Coronary artery (tissue), 2 donors: ENCODE measurements around the gene BCL2L14.

Source experiments
- DNase-seq: peaks from one replicate; pipeline ENCODE4 v3.0.0-alpha.2; 2017; ENCODE audit warnings: low spot score
- H3K27ac ChIP-seq, 2 donors: fragments of 200-600 bp; sonication (generic); one replicate each; pipeline ENCODE4 v1.5.1; 2016 to 2019
- H3K4me3 ChIP-seq: fragments of 200-600 bp; sonication (generic); 2 replicates; pipeline ENCODE4 v1.5.1; 2016; ENCODE audit warnings: mild to moderate bottlenecking, moderate library complexity
- TF ChIP-seq, protein P1 (sequence below): fragments of 200-600 bp; sonication (generic); IDR thresholded peaks from one replicate; pipeline ENCODE4 v1.5.1; 2019; ENCODE audit warnings: antibody characterized with exemption

The BCL2L14 gene

DNA sequence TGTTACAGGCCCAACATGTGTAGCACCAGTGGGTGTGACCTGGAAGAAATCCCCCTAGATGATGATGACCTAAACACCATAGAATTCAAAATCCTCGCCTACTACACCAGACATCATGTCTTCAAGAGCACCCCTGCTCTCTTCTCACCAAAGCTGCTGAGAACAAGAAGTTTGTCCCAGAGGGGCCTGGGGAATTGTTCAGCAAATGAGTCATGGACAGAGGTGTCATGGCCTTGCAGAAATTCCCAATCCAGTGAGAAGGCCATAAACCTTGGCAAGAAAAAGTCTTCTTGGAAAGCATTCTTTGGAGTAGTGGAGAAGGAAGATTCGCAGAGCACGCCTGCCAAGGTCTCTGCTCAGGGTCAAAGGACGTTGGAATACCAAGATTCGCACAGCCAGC lies 8.6 kb downstream of the BCL2L14 start:
- Histone ChIP-seq H3K4me3 (no peak overlapping the region), H3K27ac (no peak overlapping the region)
- TF ChIP-seq, protein P1, sequence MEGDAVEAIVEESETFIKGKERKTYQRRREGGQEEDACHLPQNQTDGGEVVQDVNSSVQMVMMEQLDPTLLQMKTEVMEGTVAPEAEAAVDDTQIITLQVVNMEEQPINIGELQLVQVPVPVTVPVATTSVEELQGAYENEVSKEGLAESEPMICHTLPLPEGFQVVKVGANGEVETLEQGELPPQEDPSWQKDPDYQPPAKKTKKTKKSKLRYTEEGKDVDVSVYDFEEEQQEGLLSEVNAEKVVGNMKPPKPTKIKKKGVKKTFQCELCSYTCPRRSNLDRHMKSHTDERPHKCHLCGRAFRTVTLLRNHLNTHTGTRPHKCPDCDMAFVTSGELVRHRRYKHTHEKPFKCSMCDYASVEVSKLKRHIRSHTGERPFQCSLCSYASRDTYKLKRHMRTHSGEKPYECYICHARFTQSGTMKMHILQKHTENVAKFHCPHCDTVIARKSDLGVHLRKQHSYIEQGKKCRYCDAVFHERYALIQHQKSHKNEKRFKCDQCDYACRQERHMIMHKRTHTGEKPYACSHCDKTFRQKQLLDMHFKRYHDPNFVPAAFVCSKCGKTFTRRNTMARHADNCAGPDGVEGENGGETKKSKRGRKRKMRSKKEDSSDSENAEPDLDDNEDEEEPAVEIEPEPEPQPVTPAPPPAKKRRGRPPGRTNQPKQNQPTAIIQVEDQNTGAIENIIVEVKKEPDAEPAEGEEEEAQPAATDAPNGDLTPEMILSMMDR, result no peak
- no peak for DNase-seq

DNA sequence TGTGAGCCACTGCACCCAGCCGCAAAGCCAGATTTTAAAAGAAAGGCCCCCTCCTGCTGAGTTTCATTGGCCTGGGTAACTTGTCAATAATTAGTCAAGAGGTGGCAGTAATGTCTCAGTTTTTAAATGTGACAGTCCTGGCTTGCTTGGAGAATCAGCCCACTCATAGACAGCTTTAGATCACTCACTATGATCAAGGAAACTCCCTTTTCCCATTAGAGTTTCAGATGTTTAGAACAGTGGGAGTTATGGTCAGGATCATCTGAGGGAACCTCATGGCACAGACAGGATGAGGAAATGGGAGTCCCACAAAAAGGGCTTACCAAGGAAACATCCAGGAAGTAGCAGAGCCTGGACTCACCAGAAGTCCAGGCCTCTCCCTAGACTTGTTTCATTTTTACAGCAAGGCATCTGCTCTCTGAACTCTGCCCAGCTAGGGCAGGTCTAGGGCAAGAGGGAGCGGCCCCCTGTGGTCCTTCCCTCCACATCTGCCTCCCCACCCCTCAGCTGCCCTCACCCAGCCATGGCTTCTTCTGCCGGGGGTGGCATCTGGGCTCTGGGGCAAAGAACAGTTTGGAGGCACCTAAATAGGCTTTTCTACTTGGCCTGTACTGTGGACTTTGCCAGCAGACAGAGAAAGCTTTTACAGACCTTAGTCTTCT lies 11.2 kb downstream of the BCL2L14 start:
- H3K4me3 ChIP-seq, result no peak overlapping the region
- H3K27ac ChIP-seq, result peak overlapping the region in 1 of 2 donors; percentile 40
- TF ChIP-seq, protein P1, result no peak
- DNase-seq, result no peak

DNA sequence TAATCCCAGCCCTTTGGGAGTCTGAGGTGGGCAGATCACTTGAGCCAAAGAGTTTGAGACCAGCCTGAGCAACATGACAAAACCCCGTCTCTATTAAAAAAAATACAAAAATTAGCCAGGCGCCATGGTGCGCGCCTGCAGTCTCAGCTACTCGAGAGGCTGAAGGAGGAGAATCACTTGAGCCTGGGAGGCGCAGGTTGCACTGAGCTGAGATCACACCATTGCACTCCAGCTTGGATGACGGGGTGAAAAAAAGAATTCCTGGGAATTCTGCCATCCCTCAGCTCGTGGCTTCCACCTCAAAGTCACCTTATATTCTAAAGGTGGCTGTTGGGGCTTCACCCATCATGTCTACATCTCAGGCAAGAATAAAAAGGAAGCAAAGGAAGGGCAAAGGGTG lies 12.9 kb downstream of the BCL2L14 start:
- TF ChIP-seq, protein P1, result no peak
- DNase-seq, result no peak
- no peak overlapping the region for H3K27ac ChIP-seq

DNA sequence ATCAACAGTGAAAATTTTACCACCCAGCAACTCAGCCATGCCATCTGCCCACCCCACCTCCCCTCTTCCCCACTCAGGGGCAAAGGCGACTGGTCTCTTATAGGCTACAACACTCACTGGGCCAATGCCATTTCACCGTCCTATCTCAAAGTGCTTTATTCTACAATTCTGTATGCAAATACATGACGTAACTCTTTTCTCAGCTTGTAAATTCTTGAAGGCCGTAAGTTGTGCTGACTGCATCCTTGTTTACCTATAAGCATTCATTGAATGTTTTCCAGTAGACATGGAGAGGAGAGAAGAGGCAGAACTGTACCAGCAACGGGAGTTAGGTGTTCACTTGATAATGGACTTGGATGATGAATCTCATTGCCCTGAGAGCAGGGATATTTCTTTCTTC lies 15.6 kb downstream of the BCL2L14 start:
- TF ChIP-seq, protein P1, result no peak
- Histone ChIP-seq H3K27ac (no peak overlapping the region), H3K4me3 (no peak overlapping the region)
- DNase-seq, result no peak

More for the DNA sequence above, 12.9 kb downstream of the BCL2L14 start:
- no peak overlapping the region for H3K4me3 ChIP-seq

DNA sequence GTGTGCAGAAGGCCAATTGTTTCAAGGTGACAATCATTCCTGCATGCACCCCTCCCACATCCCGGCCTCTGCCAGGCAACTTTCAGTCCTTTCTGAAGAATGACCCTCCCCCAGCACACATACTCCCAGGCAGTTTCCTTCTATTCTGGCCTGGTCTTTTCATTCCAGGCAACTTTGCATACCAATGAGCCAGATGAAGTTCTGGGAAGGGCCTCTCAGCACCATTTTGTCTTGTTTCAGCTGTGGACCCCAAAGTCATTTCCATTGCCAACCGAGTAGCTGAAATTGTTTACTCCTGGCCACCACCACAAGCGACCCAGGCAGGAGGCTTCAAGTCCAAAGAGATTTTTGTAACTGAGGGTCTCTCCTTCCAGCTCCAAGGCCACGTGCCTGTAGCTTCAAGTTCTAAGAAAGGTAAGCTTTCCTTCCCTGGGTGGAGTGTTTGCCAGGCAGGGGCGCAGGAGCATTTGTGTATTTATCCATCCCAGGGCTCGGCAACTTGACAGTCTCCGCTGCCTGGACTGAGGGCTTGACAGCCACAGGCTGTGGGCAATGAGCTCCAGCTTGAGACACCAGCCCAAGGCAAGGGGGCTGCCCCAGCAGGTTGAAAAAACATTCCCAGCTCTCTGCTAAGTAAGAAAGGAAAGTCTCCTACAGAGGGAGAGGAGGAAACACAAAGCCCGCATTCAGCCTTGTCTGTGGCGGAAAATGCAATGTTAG lies 16.4 kb downstream of the BCL2L14 start:
- H3K4me3 ChIP-seq, result no peak overlapping the region
- no peak overlapping the region for H3K27ac ChIP-seq
- no peak for DNase-seq
- TF ChIP-seq, protein P1, result no peak

DNA sequence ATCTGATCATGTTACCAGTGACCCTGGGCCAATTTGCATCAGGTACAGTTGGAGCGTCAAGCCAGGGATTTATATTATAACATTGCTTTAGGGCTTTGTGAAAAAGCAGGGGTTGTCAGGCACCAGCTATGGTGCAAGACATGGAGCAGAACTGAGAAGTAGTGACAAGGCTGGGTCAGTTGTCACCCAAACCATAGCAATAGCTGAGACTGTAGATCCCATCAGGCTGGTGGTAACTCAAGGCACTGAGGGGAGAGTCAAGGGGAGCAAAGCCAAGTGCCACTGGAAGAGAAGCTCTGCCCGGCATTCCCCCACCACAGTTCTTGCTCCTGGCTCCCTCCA lies 16.9 kb downstream of the BCL2L14 start:
- Histone ChIP-seq H3K27ac (no peak overlapping the region), H3K4me3 (no peak overlapping the region)
- DNase-seq, result no peak
- TF ChIP-seq, protein P1, result no peak

DNA sequence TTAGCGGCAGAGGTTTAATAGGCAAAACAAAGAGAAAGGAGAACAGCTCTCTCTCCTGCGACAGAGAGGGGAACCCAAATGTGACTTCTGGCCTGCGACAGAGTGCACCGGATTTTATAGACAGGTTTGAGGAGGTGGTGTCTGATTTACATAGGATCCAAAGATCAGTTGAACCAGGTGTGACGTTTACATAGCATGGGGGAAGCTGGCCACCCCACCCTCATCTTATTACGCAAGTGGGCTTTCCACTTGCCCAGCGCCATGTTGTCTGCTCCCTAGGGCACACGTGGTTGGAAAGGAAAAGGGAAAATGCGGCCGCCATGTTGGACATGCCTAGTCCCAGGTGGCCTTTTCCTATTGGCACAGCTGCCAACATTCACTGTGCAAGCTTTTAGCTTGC lies 17.4 kb downstream of the BCL2L14 start:
- TF ChIP-seq, protein P1, result no peak
- no peak for DNase-seq
- no peak overlapping the region for H3K27ac ChIP-seq

More for the DNA sequence above, 17.4 kb downstream of the BCL2L14 start:
- H3K4me3 ChIP-seq, result no peak overlapping the region
